HAP-1 (cell line): ENCODE measurements around the gene TTC28.
"Not testable (repeated sequence)": the region's sequence is repeated elsewhere in the genome, so short reads cannot be mapped to it uniquely, and the experiment has no call there.

Source experiments
- DNase-seq, 2 experiments: peaks; one replicate each; pipeline ENCODE4 v3.0.0-alpha.2; 2016 to 2020; ENCODE audit warnings: low spot score in 2 of 2
- H3K27me3 ChIP-seq: fragments of 250-450 bp; sonication (Bioruptor Pico); 2 replicates; pipeline ENCODE4 v1.5.1; 2020; ENCODE audit warnings: low read depth, mild to moderate bottlenecking, moderate library complexity
- H3K36me3 ChIP-seq: fragments of 250-450 bp; sonication (Bioruptor Pico); replicated peaks from 2 replicates; pipeline ENCODE4 v1.5.1; 2020; ENCODE audit warnings: mild to moderate bottlenecking
- H3K4me1 ChIP-seq: fragments of 250-450 bp; sonication (Bioruptor Pico); 2 replicates; pipeline ENCODE4 v1.5.1; 2020; ENCODE audit warnings: mild to moderate bottlenecking
- H3K4me3 ChIP-seq: fragments of 250-450 bp; sonication (Bioruptor Pico); 2 replicates; pipeline ENCODE4 v1.5.1; 2020; ENCODE audit warnings: mild to moderate bottlenecking, moderate library complexity
- H3K9me3 ChIP-seq: fragments of 250-450 bp; sonication (Bioruptor Pico); 2 replicates; pipeline ENCODE4 v1.5.1; 2020; ENCODE audit warnings: mild to moderate bottlenecking, moderate library complexity
- in situ Hi-C: fragments of 300-500 bp; cut with MboI; formaldehyde crosslinking; loops from 3 replicates; pipeline ENCODE4 v1.14.3; 2020; ENCODE audit warnings: low sequenced_read_pairs, inconsistent platforms, mixed read lengths

TTC28 gene

GRCh38 chr22:28060594-28060993 is 619.0 kb downstream of the TTC28 start:
- H3K27me3 ChIP-seq, H3K4me1 ChIP-seq, in situ Hi-C loops, H3K36me3 ChIP-seq, H3K9me3 ChIP-seq, H3K4me3 ChIP-seq, DNase-seq: not testable (repeated sequence)

GRCh38 chr22:28058036-28058435 is 621.6 kb downstream of the TTC28 start:
- in situ Hi-C loops, result no loop called here
- Histone ChIP-seq H3K36me3 (no peaks in the 10 kb centered on the region), H3K27me3 (no peaks in the 10 kb centered on the region), H3K4me3 (no peak overlapping the region), H3K4me1 (no peaks in the 10 kb centered on the region; the same call in 1 of the 2 replicates), H3K9me3 (0 out of 2 replicates have a peak, but pooled peaks cover 2% of the 10 kb centered on the region)
- DNase-seq, result no peak

GRCh38 chr22:28054819-28055208 is 624.8 kb downstream of the TTC28 start:
- Histone ChIP-seq H3K4me1 (no peaks in the 10 kb centered on the region; the same call in 1 of the 2 replicates), H3K4me3 (no peak overlapping the region), H3K36me3 (no peaks in the 10 kb centered on the region), H3K27me3 (no peaks in the 10 kb centered on the region), H3K9me3 (no peaks in the 10 kb centered on the region)
- DNase-seq, result no peak
- in situ Hi-C loops, result no loop called here

- Histone ChIP-seq H3K4me3 (no peak overlapping the region), H3K27me3 (no peaks in the 10 kb centered on the region), H3K36me3 (no peaks in the 10 kb centered on the region), H3K4me1 (no peaks in the 10 kb centered on the region; the same call in 1 of the 2 replicates), H3K9me3 (no peaks in the 10 kb centered on the region)
- DNase-seq, result no peak
- in situ Hi-C loops, result no loop called here
Observed at GRCh38 chr22:28053896-28054818, 625.5 kb downstream of the TTC28 start.

GRCh38 chr22:28052825-28053269 is 626.8 kb downstream of the TTC28 start:
- Histone ChIP-seq H3K36me3 (no peaks in the 10 kb centered on the region), H3K4me1 (no peaks in the 10 kb centered on the region; the same call in 1 of the 2 replicates), H3K9me3 (no peaks in the 10 kb centered on the region), H3K4me3 (no peak overlapping the region), H3K27me3 (no peaks in the 10 kb centered on the region)
- in situ Hi-C loops, result no loop called here
- DNase-seq, result no peak

- in situ Hi-C loops, result no loop called here
- no peak overlapping the region for H3K4me3 ChIP-seq
Observed at GRCh38 chr22:28051787-28052356, 627.8 kb downstream of the TTC28 start.

GRCh38 chr22:28051091-28051786 is 628.4 kb downstream of the TTC28 start:
- no peaks in the 10 kb centered on the region for H3K4me1 ChIP-seq
- H3K4me3 ChIP-seq, result no peak overlapping the region
- no peak for DNase-seq
- H3K27me3 ChIP-seq, result no peaks in the 10 kb centered on the region
- H3K9me3 ChIP-seq, result no peaks in the 10 kb centered on the region
- H3K36me3 ChIP-seq, result no peaks in the 10 kb centered on the region
- in situ Hi-C loops, result no loop called here

More at GRCh38 chr22:28051787-28052356, 627.8 kb downstream of the TTC28 start:
- Histone ChIP-seq H3K27me3 (no peaks in the 10 kb centered on the region), H3K4me1 (no peaks in the 10 kb centered on the region), H3K9me3 (no peaks in the 10 kb centered on the region), H3K36me3 (no peaks in the 10 kb centered on the region)
- DNase-seq, result peak; percentile 43 to 90

- no peaks in the 10 kb centered on the region for H3K9me3 ChIP-seq
Observed at GRCh38 chr22:28048529-28048928, 631.1 kb downstream of the TTC28 start.

GRCh38 chr22:28047740-28048139 is 631.9 kb downstream of the TTC28 start:
- H3K4me3 ChIP-seq, result no peak overlapping the region
- in situ Hi-C loops, result no loop called here

More at GRCh38 chr22:28048529-28048928, 631.1 kb downstream of the TTC28 start:
- no peak overlapping the region for H3K4me3 ChIP-seq
- in situ Hi-C loops, result no loop called here
- H3K4me1 ChIP-seq, result no peaks in the 10 kb centered on the region
- H3K27me3 ChIP-seq, result no peaks in the 10 kb centered on the region
- DNase-seq, result no peak
- no peaks in the 10 kb centered on the region for H3K36me3 ChIP-seq

GRCh38 chr22:28046100-28046499 is 633.5 kb downstream of the TTC28 start:
- Histone ChIP-seq H3K36me3 (no peaks in the 10 kb centered on the region), H3K9me3 (no peaks in the 10 kb centered on the region), H3K27me3 (no peaks in the 10 kb centered on the region), H3K4me1 (no peaks in the 10 kb centered on the region), H3K4me3 (no peak overlapping the region)
- DNase-seq, result no peak
- in situ Hi-C loops, result no loop called here

More at GRCh38 chr22:28047740-28048139, 631.9 kb downstream of the TTC28 start:
- Histone ChIP-seq H3K9me3 (no peaks in the 10 kb centered on the region), H3K36me3 (no peaks in the 10 kb centered on the region), H3K27me3 (no peaks in the 10 kb centered on the region), H3K4me1 (no peaks in the 10 kb centered on the region)
- DNase-seq, result no peak

GRCh38 chr22:28044546-28045173 is 635.0 kb downstream of the TTC28 start:
- in situ Hi-C loops, result no loop called here
- DNase-seq, result no peak

GRCh38 chr22:28043266-28043665 is 636.4 kb downstream of the TTC28 start:
- H3K4me3 ChIP-seq, result no peak overlapping the region

More at GRCh38 chr22:28044546-28045173, 635.0 kb downstream of the TTC28 start:
- Histone ChIP-seq H3K4me3 (no peak overlapping the region), H3K27me3 (no peaks in the 10 kb centered on the region), H3K9me3 (no peaks in the 10 kb centered on the region), H3K36me3 (no peaks in the 10 kb centered on the region), H3K4me1 (no peaks in the 10 kb centered on the region)

GRCh38 chr22:28034760-28035401 is 644.8 kb downstream of the TTC28 start:
- H3K4me1 ChIP-seq, result no peaks in the 10 kb centered on the region; the same call in 1 of the 2 replicates
- in situ Hi-C loops, result no loop called here
- H3K9me3 ChIP-seq, result no peaks in the 10 kb centered on the region
- H3K4me3 ChIP-seq, result no peak overlapping the region
- DNase-seq, result peak in 1 of 2 experiments; percentile 49
- H3K36me3 ChIP-seq, result no peaks in the 10 kb centered on the region
- H3K27me3 ChIP-seq, result no peaks in the 10 kb centered on the region

More at GRCh38 chr22:28043266-28043665, 636.4 kb downstream of the TTC28 start:
- H3K36me3 ChIP-seq, result no peaks in the 10 kb centered on the region
- H3K27me3 ChIP-seq, result no peaks in the 10 kb centered on the region
- in situ Hi-C loops, result no loop called here
- H3K9me3 ChIP-seq, result no peaks in the 10 kb centered on the region
- H3K4me1 ChIP-seq, result no peaks in the 10 kb centered on the region
- DNase-seq, result no peak
